ENCODE data around the gene GPX7.
"Not testable (repeated sequence)": the region's sequence is repeated elsewhere in the genome, so short reads cannot be mapped to it uniquely, and the experiment has no call there.

Gene GPX7

DNA sequence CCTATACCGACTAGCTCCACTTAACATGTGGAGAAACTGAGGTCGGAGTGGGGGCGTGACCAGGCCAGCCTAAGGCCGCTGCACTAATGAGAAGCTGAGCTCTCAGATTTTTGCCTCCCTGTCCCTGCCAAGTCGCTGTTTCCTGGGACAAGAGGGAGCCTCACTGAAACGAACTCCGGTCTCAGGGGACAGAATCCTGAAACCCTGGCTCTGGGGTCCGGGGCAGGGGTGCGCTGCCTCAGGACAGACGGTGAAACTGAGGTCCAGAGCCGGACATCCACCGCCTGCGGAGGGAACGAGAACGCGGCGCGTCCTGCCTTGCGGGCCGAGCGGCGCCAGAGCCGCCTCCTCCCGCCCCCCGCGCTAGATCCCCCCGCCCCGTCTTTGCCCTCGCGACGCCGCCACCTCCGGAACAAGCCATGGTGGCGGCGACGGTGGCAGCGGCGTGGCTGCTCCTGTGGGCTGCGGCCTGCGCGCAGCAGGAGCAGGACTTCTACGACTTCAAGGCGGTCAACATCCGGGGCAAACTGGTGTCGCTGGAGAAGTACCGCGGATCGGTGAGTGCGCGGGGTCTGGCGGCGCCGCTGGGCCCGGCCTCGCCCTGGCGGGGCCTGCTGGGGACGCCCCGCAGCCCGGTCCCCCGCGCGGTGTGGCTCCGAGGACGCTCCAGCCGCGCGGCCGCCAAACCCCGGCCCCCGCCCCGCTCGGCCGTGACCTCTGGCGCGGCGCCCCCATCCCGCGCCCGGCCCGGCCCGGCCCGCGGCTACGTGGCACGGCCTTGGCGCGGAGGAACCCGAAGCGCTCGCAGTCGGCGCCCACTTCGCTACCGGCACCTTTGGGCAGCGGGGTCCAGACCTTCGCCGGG is at the start of gene GPX7:
Gene GPX7, plus strand, starts transcription at position 381 of the 865 bp plus-strand sequence. Its CDS starts 39 bp downstream, at position 420.
- no peak for DNase-seq (ENCODE audit: low read depth)

DNA sequence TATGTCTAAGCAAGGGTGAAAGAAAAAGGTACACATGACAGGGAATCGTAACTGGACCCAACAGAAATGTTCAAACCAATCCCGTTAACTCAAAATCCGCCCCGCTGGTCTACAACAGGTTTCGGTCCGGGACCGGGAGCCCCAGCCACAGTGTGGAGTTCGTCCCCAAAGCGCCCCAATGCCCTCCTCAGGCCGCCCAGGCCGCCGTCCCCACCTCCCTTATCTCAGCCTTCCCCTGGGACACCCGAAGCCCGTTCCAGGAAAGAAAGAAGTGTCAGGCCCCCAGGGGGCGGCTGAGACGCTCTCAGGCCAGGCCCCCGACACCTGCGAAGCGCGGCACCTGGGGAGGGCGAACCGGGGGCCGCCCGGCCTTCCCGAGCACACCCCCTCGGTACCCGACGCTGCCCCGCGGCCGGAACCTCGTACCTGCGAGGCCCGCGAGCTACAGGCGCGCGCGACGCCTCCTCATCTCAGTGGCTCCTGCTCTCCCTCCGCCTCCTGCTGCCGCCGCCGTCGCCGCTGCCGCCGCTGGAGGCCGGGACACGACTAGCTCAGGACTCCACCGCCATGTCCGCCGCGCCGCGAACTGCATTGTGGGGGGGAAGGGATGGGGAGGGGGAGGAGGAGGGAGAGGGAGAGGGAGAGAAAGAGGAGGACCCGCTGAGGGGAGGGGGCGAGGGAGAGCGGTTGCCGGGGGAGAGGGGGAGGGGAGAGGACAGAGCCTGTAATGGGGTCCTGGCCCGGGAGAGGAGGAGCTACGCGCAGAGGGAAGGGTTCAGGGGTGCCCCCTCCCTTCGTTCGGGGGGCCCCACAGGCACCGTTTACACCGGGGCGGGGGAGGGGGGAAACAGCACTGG is 49.4 kb upstream of the GPX7 start, which contains the start of gene TUT4:
Gene TUT4, minus strand, starts transcription at position 588 of the 857 bp plus-strand sequence. CDS start 26,812 bp downstream, outside the sequence.
- peak; percentile 84 for DNase-seq (ENCODE audit: low read depth)

DNA sequence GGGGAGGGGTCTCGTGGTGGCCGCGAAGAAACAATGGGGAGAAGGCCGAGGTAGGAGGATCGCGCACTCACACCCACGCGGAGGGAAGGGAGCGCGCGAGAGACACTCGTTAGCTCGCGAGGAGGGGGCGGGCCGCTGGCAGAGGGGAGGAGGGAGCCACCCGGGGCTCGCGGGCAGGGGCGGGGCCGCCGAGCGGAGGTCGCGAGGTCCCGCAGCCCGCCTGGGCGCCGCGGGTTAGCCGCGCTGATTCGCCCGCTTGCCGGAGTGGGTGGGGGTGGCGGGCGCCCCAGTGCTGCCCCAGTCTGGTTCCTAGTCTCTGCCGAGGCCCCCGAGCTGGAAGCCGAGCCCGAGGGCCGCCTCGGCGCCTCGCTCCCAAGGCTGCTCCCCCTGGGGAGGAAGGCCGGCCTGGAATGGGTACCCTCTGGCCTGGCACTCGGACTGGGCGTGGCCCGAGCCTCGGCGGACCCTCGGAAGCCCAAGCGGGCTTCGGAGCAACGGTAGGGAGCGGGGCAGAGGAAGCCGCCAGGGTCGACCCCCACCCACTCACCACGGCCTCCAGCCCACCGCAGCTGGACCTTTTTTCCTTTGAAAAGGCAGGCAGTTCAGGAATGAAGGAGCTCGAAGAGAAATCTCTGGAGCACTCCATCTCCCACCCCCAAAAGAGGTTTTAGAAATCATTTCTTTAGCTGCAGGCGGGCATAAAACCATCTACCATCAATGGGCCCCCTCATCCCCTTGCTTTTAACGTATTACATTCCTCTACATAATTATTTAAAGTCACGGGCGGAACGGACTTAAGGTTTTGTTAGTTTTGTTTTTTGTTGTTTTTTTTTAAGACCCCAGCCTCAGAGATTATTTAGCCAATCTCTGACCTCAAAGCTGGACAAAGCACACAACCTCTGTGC is 48.6 kb upstream of the GPX7 start:
- DNase-seq (ENCODE audit: low read depth) = peak; percentile 86

DNA sequence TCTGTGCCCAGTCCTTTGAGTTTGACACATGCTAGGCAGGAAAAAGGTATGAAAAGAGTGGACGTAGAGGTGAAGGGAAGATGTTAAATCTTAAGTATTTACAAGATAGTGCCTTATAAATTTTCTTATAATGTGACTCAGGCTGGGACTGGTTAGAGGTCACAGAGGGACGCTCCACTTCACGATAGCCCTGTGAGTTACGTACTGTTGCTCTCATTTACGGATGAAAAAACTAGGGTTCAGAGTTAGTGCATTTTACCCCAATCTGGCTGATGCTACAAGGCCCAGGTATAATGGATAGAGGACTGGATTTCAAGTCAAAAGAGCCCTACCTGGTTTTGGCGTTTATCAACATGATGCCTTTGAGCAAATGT is 47.9 kb upstream of the GPX7 start:
- no peak for DNase-seq (ENCODE audit: low read depth)

DNA sequence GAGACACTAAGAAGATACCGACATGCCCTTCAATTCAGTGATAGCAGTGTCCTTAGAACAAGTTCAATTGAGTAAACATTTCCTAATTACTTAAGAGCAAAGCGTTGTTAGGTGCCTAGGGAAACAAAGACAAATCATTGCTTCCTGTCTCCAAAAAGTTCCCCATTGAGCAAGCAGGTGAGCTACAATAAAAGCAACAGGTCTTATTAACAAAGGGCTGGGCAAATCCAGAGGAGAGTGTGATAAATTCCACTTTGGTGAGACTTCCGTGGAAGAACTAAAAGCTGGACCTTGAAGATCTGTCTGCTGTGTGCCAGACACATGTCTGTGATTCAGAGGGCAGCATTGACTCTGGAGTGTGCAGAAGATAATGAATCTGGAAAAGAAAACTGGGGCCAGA is 47.4 kb upstream of the GPX7 start:
- no peak for DNase-seq (ENCODE audit: low read depth)

DNA sequence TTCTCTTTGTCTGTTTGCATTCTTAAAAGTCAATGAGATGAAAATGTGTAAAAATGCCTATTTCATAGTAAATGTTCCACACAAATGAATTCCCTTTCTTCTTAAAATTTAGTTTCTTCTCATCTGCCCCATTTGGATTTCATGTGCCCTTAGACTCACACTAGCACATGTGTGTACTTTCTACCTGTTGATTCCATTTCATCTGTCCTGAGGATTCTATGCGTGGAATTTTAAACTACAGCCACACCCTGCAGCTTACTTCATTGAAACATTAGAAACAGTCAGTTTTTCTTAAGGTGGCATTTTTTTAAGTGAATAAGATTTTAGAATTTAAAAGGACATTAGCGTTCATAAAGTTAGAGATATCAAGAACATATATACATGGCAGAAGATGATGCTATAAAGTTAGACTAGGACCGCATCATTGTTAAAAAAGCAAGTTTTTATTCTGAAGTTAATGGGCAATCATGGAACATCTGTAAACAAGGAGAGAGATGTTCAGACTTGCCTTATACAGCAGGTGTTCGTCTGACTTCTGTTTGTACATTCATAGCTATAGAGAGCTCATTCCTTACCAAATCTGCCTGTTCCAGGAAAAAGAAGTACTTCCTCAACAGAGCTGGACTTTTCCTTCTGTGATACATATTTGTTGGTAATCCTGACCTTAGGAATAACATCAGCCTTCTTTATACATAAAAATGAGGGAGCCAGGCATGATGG is 45.4 kb upstream of the GPX7 start:
- DNase-seq (ENCODE audit: low read depth) = no peak

DNA sequence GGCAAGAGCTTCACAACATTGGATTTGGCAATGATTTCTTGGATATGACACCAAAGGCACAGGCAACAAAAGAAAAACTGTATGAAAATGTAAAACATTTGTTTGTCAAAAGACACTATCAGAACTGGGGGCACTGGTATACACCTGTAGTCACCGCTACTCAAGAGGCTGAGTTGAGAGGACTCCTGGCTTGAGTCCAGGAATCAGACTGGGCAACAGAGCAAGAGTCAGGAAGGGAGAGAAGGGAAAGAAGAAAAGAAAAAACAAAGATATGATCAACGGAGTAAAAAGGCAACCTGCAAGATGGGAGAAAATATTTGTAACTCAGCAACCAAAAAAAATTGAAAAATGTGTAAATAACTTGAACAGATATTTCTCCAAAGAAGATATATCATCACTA is 43.2 kb upstream of the GPX7 start:
- no peak for DNase-seq (ENCODE audit: low read depth)

DNA sequence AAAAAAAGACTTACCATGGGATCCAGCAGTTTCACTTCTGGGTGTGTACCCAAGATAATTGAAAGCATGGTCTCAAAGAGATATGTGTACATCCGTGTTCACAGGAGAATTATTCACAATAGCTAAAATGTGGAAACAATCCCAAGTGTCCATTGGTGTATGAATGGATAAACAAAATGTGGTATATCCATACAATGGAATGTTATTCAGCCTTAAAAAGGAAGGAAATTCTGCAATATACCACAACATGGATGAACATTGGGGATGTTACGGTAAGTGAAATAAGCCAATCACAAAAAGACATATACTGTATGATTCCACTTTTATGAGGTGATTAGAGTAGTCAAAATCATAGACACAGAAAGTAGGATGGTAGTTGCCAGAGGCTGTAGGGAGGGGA is 42.3 kb upstream of the GPX7 start:
- DNase-seq (ENCODE audit: low read depth) = no peak

DNA sequence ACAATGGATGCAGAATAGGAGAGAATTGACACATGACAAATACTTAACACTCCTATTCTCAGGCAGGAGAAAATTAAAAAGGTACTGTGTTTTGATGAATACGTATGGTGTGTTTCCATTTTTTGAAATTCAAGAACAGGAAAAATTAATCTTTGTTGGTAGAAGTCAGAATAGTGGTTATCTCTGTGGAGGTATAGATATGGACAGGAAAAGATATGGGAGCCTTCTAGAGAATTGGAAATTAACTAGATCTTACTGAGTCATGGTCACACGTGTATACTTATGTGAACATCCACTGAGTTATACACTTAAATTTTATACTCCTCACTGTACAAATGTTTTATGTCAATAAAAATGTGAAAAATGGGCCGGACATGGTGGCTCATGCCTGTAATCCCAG is 39.4 kb upstream of the GPX7 start:
- DNase-seq (ENCODE audit: low read depth) = no peak

DNA sequence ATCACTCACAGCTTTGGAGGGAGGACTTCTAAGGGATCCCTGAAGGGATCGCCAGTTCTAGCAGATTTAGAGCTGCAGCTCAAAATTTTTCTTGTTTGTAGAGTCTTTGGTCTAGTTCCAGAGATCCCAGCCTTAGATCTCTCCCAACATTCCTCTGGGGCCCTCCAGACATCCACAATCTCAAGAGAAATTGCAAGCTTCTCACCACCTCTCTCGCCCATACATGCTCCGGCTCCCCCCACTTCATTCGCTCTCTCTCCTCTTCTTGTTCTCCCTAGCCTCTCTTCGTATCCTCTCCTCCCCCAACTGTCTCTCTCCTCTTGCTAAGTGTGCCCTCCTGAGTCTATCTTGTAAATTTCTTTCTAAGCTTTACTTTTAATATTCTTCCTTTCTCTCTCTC is 34.2 kb upstream of the GPX7 start:
- no peak for DNase-seq (ENCODE audit: low read depth)

DNA sequence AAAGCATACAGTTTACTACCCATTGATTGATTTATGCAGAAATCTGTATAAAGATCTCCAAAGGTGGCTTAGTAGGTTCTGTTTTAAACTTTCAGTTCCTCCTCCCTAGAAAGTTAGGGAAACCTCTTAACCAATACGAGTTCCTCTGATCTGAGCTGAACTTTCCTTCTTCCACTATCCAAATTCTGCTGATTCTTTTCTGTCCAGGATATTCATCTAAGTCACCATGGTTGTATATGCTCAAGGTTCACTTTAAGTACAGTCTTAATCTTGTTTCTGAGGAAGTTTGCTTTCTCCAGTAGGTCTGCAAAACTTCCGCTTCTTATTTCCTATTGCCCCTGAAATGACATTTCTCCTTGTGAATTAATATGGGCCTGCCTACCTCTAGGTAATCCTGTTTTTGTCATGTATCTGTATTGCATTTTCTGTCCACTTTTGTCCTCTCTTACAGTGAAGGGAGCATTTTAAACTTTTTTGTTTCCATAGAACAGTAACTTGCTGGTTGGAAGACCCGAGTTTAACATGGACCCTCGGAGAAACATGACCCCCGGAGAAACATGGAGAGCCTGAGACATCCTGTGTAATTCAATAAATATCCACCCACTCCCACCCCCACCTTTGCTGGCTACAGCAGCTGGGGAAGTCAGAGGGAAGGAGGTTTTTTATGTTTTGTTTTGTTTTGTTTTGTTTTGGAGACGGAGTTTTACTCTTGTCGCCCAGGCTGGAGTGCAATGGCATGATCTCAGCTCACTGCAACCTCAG is 32.5 kb upstream of the GPX7 start:
- no peak for DNase-seq (ENCODE audit: low read depth)

DNA sequence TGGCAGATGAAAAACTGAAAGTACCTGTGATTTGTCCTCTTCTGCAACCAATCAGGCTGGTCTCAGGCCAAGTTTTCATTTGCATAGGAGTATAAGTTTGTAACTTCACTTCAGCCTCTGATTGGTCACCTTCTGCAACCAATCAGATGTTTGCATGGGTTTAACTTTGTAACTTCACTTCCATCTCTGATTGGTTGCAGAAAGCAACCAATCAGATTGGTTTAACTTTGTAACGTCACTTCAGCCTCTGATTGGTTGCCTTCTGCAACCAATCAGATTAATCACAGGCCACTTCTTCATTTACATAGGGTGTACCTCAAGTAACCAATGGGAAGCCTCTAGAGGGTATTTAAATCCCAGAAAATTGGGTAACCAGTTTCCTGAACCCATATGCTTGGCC is 30.4 kb upstream of the GPX7 start:
- peak; percentile 92 for DNase-seq (ENCODE audit: low read depth)

DNA sequence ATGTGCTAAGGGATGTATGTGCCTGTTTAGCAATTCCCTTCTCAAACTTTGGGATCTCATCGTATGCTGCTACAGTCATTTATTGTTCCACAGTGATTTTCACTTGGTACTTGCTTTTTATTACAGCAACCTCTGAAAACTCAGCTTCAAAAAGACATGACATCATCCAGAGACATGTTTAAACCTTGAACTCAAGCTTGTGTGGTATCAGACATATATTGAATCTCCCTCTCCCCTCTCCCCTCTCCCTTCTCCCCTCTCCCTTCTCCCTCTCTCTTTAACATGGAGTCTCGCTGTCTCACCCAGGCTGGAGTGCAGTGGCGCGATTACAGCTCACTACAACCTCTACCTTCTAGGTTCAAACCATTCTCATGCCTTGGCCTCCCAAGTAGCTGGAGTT is 29.8 kb upstream of the GPX7 start:
- DNase-seq (ENCODE audit: low read depth) = no peak

DNA sequence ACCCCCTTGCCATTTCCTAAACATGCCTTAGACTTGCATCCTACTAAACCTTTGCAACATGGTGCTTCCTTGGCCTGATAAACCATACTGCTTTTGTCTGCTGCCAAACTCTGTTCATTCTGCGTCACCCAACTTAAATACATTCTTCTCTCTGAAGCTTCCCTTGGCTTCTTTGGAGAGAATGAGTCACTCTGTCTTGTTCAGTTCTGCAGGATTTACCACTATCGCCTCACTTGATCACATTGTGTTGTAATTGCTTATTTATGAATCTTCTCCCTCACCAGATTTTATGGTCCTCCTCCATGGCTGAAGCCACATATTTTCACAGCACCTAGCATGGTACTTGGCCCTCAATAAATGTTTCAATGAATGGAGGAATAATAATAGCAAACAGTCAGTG is 27.6 kb upstream of the GPX7 start:
- no peak for DNase-seq (ENCODE audit: low read depth)

DNA sequence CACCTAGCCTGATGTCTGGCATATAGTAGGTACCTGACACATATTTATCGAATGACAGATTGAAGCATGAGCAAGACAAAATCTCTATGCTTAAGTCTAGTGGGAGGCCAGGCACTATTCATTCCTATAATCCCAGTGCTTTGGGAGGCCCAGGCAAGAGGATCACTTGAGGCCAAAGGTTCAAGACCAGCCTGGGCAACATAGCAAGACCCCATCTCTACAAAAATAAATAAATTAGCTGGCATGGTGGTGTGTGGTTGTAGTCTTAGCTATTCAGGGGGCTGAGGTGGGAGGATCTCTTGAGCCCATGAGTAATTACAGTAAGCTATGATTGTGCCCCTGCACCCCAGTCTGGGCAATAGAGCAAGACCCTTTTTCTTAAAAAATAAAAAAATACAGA is 26.1 kb upstream of the GPX7 start:
- DNase-seq (ENCODE audit: low read depth) = no peak

DNA sequence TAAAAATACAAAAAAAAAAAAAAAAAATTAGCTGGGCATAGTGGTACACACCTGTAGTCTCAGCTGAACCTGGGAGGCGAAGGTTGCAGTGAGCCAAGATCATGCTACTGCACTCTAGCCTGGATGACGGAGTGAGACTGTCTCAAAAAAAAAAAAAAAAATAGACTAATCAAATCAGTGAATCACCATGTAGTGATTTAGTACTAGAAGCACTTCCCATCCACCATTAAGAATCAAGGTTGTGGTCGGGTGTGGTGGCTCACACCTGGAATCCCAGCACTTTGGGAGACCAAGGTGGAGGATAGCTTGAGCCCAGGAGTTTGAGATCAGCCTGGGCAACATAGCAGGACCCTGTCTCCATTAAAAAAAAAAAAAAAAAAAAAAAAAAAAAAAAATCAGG is 24.1 kb upstream of the GPX7 start:
- DNase-seq (ENCODE audit: low read depth) = not testable (repeated sequence)

DNA sequence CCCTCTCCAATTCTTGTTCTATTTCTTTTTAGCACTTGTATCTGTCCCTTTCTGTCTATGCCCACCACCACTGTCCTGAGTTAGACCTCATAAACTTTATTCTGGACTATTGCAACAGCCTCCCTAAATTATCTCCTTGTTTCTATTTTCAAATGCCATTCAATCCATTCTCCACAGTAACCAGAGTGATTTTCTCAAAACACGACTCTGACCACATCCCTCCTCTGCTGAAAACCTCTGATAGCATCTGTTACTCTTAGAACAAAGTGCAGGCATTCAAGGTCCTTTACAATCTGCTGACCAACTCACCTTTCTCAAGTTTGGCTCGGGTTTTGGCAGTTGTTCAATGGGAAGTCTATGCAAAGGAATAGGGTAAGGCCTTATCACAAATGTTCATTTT is 22.8 kb upstream of the GPX7 start:
- no peak for DNase-seq (ENCODE audit: low read depth)

DNA sequence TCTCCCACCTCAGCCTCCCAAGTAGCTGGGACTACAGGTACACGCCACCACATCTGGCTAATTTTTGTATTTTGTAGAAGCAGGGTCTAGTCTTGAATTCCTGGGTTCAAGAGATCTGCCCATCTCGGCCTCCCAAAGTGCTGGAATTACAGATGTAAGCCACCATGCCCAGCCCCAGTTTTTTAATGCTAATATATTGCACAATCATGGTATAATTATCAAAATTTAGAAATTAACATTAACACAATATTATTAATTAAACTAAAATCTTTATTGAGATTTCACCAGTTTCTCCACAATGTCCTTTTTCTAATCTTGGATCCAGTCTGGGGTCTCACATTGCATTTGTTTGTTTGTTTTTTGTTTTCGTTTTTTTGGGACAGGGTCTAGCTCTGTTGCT is 21.9 kb upstream of the GPX7 start:
- no peak for DNase-seq (ENCODE audit: low read depth)

DNA sequence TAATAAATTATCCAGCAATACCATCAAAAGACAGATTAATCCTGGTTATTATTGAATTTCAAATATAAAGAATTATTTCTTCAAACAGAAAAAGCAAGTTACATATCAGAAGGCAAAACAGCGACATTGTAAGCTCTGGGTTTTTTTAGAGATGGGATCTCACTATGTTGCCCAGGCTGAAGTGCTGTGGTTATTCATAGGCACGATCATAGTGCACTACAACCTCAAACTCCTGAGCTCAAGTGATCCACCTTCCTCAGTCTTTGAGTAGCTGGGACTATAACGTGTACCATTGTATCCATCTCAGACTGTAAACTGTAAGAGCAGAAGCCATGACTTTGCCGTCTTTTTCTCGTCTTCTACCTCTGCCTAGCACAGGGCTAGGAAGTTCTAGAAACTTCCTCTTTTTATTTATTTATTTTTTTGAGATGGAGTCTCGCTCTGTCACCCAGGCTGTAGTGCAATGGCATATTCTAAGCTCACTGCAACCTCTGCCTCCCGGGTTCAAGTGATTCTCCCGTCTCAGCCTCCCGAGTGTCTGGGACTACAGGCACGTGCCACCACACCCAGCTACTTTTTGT is 20.0 kb upstream of the GPX7 start:
- no peak for DNase-seq (ENCODE audit: low read depth)

DNA sequence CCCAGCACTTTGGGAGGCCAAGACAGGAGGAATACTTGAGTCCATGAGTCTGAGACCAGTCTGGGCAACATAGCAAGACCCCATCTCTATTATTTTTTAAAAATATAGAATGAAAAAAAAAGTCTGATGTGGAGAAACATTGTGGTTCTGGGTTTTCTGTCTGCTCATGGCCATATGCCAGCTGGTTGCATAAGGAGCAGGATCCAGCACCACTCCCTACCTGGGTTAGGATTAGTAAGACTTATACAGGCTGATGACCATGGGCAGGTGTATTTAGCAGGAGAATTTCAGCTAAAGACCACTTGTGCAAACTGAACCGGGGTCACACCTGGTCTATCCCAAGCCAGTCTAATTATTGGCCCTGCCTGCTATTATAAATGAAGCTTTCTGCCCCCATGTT is 16.7 kb upstream of the GPX7 start:
- no peak for DNase-seq (ENCODE audit: low read depth)
